Panc1 (cell line): ENCODE data around the gene ALDH1B1. TPM values are rescaled to one million over a fixed set of nuclear protein-coding genes. Genes with fewer than 3 reads are reported as not detected.

Source experiments
- ATAC-seq: fragments of 200-7000 bp; cut with Tn5 transposase; 2 replicates; pipeline ENCODE4 v1.9.1; 2020; ENCODE audit warnings: mild to moderate bottlenecking, moderate library complexity
- BruUV-seq: library from RNA; stranded (reverse); fragments of 400-500 nt; replicated peaks from 2 replicates; lab custom pipeline; 2021; lab: Mats Ljungman, UMichigan
- CTCF ChIA-PET: fragments of 300-600 bp; sonication (Branson Sonifier 250); formaldehyde crosslinking; loops from one replicate; lab custom pipeline; 2022; ENCODE audit warnings: antibody characterized with exemption; lab: Charles Lee
- POLR2A ChIA-PET: fragments of 300-600 bp; sonication (Branson Sonifier 250); formaldehyde crosslinking; loops from one replicate; lab custom pipeline; 2022; ENCODE audit warnings: antibody characterized with exemption; lab: Charles Lee
- DNase-seq: peaks from one replicate; pipeline ENCODE4 v3.0.0-alpha.2; 2010; ENCODE audit warnings: low read depth, low spot score
- H3K27ac ChIP-seq: 2 replicates; pipeline ENCODE4 v1.5.1; 2011; ENCODE audit warnings: mild to moderate bottlenecking, low read length, inconsistent platforms
- H3K27me3 ChIP-seq: fragments of 200-500 bp; sonication (Bioruptor generic); 2 replicates; pipeline ENCODE4 v1.6.0; 2014; ENCODE audit warnings: low read length, inconsistent platforms; ENCODE audit not compliant: control insufficient read depth, insufficient read depth
- H3K36me3 ChIP-seq: fragments of 200-500 bp; sonication (Bioruptor generic); 2 replicates; pipeline ENCODE4 v1.5.1; 2014; ENCODE audit warnings: inconsistent platforms, mild to moderate bottlenecking, low read length, moderate library complexity; ENCODE audit not compliant: control insufficient read depth, insufficient read depth
- H3K4me1 ChIP-seq: 2 replicates; pipeline ENCODE4 v1.5.1; 2011; ENCODE audit warnings: inconsistent platforms, mild to moderate bottlenecking, low read length, moderate library complexity; ENCODE audit not compliant: control insufficient read depth, insufficient read depth
- H3K4me3 ChIP-seq, 2 experiments: 2 replicates each; pipeline ENCODE4 v1.5.1; 2011 to 2012; ENCODE audit warnings: low read depth in 2 of 2, low read length in 2 of 2, mild to moderate bottlenecking in 2 of 2, inconsistent platforms in 1 of 2, moderate library complexity in 1 of 2
- H3K9me3 ChIP-seq: fragments of 200-500 bp; sonication (Bioruptor generic); 2 replicates; pipeline ENCODE4 v1.5.1; 2014; ENCODE audit warnings: low read depth, mild to moderate bottlenecking, inconsistent platforms, low read length, moderate library complexity; ENCODE audit not compliant: control insufficient read depth, insufficient read depth
- POLR2AphosphoS5 ChIP-seq: IDR thresholded peaks from 2 replicates; pipeline ENCODE4 v1.6.1; 2012; ENCODE audit warnings: mild to moderate bottlenecking, low read depth, low read length, moderate library complexity
- REST ChIP-seq, 2 experiments: IDR thresholded peaks; 2 replicates each; pipeline ENCODE4 v1.6.1; 2011 to 2012; ENCODE audit warnings: low read depth in 2 of 2, control low read depth in 1 of 2, low read length in 1 of 2, mild to moderate bottlenecking in 1 of 2, moderate library complexity in 1 of 2; ENCODE audit not compliant: insufficient read depth in 1 of 2
- SIN3A ChIP-seq: IDR thresholded peaks from 2 replicates; pipeline ENCODE4 v1.6.1; 2012; ENCODE audit warnings: low read depth, mild to moderate bottlenecking, low read length, moderate library complexity, borderline replicate concordance; ENCODE audit not compliant: insufficient read depth
- TCF7L2 ChIP-seq: IDR thresholded peaks from 2 replicates; pipeline ENCODE4 v1.6.1; 2011; ENCODE audit warnings: mild to moderate bottlenecking, low read depth, low read length, inconsistent platforms
- in situ Hi-C: cut with HindIII; loops from 2 replicates; pipeline ENCODE4 v1.10.0; 2016; ENCODE audit warnings: low sequenced_read_pairs, low pct_unique_long_range_greater_than_20kb
- intact Hi-C: fragments of 100-400 bp; cut with micrococcal nuclease; formaldehyde crosslinking; loops from one replicate; pipeline ENCODE4 v1.10.0; 2022; ENCODE audit not compliant: unreplicated experiment
- total RNA-seq: library from RNA; stranded (reverse); gene quantifications from one replicate; pipeline ENCODE4 v1.2.1, GENCODE V29; 2021; ENCODE audit not compliant: unreplicated experiment
- TF ChIP-seq, protein P1 (sequence below): fragments of 450-650 bp; IDR thresholded peaks from 2 replicates; pipeline ENCODE4 v1.5.1; 2017; ENCODE audit warnings: mild to moderate bottlenecking

The ALDH1B1 gene
- total RNA-seq, 1 experiment from 2014 or later: 34.2 TPM

DNA sequence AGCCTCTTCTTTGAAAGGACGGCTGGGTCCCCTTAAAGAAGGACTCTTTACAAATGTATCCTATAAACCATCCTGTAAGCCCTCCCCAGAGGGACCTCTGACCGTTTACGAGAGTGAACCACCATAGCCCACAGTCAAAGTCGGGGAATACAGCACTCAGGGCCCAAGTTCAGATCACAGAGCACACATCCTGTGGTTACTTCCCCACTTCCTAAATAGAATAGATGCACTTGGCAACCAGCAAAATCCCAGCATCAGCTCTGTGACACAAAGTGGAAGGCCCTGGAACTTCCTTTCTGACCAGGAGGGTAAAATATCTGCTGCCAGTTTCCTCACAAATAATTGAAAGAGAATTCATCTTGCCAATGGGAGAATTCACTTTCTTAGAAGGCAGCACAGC is 38.6 kb downstream of the ALDH1B1 start:
- Histone ChIP-seq H3K4me3 (no peak overlapping the region), H3K4me1 (no peaks in the 10 kb centered on the region), H3K9me3 (no peaks in the 10 kb centered on the region), H3K36me3 (no peaks in the 10 kb centered on the region), H3K27ac (no peak overlapping the region), H3K27me3 (no peaks in the 10 kb centered on the region)
- no TSS peak for BruUV-seq
- CTCF ChIA-PET: no interaction called here
- TF ChIP-seq SIN3A (no peak), POLR2AphosphoS5 (no peak), REST (IDR thresholded peaks at IDR 0.05; ENCODE audit: insufficient read depth in 1 of 2, low read depth in 2 of 2, low read length in 1 of 2) (no peak), TCF7L2 (no peak)
- TF ChIP-seq, protein P1, sequence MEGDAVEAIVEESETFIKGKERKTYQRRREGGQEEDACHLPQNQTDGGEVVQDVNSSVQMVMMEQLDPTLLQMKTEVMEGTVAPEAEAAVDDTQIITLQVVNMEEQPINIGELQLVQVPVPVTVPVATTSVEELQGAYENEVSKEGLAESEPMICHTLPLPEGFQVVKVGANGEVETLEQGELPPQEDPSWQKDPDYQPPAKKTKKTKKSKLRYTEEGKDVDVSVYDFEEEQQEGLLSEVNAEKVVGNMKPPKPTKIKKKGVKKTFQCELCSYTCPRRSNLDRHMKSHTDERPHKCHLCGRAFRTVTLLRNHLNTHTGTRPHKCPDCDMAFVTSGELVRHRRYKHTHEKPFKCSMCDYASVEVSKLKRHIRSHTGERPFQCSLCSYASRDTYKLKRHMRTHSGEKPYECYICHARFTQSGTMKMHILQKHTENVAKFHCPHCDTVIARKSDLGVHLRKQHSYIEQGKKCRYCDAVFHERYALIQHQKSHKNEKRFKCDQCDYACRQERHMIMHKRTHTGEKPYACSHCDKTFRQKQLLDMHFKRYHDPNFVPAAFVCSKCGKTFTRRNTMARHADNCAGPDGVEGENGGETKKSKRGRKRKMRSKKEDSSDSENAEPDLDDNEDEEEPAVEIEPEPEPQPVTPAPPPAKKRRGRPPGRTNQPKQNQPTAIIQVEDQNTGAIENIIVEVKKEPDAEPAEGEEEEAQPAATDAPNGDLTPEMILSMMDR: no peak
- in situ Hi-C loops (no loop called here), intact Hi-C loops (no loop called here)
- no peak for ATAC-seq
- no peak for DNase-seq
- POLR2A ChIA-PET: no interaction called here

DNA sequence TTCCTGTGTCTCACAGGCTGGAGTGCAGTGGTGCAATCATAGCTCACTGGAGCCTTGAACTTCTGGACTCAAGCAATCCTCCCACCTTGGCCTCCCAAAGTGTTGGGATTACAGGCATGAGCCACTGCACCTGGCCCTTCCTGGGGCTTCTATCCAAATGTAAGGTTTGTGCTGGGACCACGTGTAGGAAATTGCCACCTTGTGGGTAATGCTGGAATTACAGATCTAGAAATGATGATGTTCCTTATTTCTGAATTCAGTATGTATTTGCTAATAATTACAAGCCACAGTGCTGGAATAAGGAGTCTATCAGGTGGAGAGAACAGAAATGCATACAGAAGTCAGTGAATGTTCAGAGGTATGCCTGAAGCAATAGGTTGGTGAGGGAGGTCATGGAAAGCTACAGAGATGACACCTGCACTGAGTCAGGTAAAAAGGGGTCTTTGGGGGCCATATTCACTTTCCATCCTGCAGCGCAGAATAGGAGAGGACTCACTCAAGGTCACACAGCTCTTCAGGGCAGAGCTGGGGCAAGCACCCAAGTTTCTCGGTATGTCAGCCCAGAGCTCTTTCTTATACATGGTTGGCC is 40.5 kb downstream of the ALDH1B1 start:
- in situ Hi-C loops: no loop called here
- DNase-seq (no peak), ATAC-seq (peak; percentile 77; the same call in 1 of the 2 replicates)
- H3K4me1 ChIP-seq: no peaks in the 10 kb centered on the region
- ChIA-PET POLR2A (no interaction called here), CTCF (no interaction called here)
- H3K27me3 ChIP-seq: no peaks in the 10 kb centered on the region
- intact Hi-C loops: no loop called here
- H3K27ac ChIP-seq: no peak overlapping the region
- no peaks in the 10 kb centered on the region for H3K36me3 ChIP-seq
- TF ChIP-seq SIN3A: no peak
- TF ChIP-seq, protein P1: peak; percentile 73
- H3K4me3 ChIP-seq: no peak overlapping the region
- no TSS peak for BruUV-seq
- no peaks in the 10 kb centered on the region for H3K9me3 ChIP-seq
